GM21737 (cell line): ENCODE results near the gene ZSCAN12.

ENCODE experiments used
- ATAC-seq: cut with Tn5 transposase; IDR thresholded peaks from one replicate; pipeline ENCODE4 v1.9.1; 2021; ENCODE audit warnings: mild to moderate bottlenecking, moderate library complexity; ENCODE audit not compliant: unreplicated experiment

Gene ZSCAN12

DNA sequence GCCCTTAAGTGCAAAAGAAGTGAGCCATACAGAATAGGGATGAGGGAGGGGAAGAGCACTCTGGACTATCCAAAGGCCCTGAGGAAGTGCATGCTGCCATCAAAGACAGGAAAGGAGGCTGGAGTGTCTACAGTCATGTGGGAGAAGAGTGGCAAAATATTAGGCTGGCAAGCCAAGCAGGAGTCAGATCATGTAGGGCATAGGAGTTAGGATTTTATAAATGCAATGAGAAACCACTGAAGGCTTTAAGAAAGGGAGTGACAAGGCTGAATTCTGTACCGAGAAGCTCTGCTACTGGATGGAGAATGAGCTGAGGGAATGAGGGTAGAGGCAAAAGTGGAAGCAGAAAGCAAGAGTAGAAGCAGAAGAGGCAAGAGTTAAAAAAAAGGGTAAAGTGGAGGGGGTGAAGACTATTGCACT lies 65.9 kb downstream of the ZSCAN12 start:
- no peak for ATAC-seq

DNA sequence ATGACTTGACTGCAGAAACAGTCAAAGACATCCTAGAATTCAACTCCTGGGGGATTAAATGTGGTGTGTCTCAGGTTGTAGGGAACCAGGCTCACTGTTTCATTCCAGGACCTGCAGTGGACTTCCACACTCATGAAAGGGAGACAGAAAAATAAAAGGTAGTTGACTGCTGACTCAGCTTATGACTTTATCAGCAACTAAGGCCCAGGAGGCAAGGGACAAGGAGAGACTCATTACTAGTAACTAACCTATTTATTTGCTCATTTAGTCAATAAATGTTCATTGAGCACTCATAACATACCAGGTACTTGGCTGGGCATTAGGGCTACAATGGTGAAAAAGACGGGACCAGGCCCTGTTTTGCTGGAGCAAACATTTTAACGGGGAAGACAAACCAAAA lies 66.5 kb downstream of the ZSCAN12 start:
- ATAC-seq: no peak

DNA sequence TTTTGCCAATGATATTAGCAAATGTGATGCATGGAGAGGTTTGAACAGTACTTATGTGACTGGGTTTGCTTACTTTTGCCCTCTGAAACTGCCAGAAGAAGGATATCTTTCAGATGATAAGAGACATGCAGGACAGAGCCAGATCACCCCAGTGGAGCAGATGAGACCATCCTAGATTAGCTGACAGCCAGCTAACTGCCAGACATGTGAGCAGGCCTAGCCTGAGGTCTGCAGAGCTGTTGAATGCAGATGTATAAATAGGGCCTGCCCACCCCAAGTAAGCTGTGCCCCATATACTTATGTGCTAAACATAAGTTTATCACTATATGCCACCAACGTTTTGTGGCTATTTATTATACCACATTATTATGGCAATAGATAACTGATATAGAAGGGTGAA lies 69.5 kb downstream of the ZSCAN12 start:
- no peak for ATAC-seq
